Skin epidermis (tissue), 12 donors: Measurements from ENCODE around the gene AJM1.
"Not testable (repeated sequence)": the region's sequence is repeated elsewhere in the genome, so short reads cannot be mapped to it uniquely, and the experiment has no call there.

Experiments used
- H3K27ac ChIP-seq, 21 experiments: fragments of 200-600 bp; sonication (generic) in 11 of 21; one replicate each; pipeline ENCODE4 v1.5.0; 2020; ENCODE audit warnings: mild to moderate bottlenecking in 3 of 21, inconsistent platforms in 2 of 21, moderate library complexity in 2 of 21
- H3K4me3 ChIP-seq, 7 experiments: fragments of 200-600 bp; sonication (generic) in 2 of 7; one replicate each; pipeline ENCODE4 v1.5.0; 2020; ENCODE audit warnings: inconsistent platforms in 2 of 7, mild to moderate bottlenecking in 2 of 7, moderate library complexity in 1 of 7

AJM1 gene

DNA sequence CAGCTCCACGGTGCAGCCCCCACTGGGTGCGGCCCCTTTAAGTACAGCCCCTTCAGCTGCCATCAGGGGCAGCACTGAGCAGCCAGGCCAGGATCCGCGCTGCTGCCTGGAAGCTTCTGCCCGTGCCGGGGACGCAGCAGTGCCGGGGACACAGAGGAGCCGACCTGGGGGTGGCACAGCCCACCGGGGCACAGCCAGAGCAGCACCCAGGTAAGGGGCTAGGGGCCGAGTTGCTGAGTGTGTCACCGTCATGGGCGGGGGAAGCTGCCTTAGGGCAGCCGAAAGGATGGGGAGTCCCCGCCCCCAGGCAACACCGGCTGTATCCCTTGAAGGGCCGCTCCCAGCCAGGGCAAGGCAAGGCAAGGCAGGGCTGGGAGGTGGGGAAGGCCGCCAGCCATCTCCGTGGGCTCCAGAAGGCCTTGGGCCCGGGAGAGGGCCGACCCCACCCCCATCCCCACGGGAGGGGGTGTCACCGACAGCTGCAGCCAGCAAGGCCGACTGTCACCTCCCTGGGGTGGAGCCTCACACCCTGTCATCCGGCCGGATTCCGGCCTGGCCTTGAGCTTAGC is at the start of gene AJM1:
TSS of gene AJM1 (plus strand) at position 99 of the 569 bp plus-strand sequence. CDS start 1,937 bp downstream, outside the sequence.
- Histone ChIP-seq H3K4me3 (peak within 1 kb of the TSS; percentile 20 to 52 (median 43)), H3K27ac (peak within 1 kb of the TSS in 10 of 21 experiments; percentile 0 to 64 (median 32))

DNA sequence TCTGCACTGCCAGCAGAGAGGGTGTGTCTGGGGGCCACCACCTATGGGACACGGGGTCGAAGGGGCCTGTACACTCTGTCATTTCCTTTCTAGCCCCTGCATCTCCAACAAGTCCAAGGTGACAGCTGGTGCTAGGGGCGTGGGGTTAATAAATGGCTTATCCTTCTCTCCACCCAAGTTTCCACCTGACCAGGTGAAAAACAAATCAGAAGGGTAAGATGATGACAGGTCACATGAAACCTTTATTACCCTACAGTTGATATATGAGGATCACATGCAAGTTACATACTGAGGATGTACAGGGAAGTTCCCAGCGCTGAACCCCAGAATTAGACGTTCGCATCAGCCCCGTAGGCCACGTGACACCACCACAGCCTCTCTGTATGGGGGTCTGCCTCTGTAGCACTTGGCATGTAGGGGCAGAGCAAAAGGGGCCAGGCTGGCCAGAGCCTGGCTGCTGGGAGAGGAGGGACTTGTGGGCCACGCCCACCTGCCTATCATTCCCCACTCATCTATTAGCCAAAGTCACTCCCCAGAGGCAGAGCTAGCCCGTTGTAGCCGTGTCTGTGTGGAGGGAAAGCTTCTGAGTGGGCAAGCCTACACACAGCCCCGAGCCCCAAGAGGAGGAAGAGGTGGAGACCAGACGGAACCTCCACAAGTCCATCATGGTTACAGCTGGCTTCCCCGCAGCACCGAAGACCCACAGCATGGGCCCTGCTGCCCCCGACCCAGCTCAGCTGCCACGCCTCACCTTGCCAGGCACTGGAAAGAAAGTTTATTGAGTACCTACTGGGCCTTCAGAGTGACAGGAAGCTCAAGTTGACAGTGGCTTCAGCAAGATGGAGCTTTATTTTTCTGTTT is 49.0 kb upstream of the AJM1 start:
- Histone ChIP-seq H3K27ac (no peak overlapping the region), H3K4me3 (no peak overlapping the region)

DNA sequence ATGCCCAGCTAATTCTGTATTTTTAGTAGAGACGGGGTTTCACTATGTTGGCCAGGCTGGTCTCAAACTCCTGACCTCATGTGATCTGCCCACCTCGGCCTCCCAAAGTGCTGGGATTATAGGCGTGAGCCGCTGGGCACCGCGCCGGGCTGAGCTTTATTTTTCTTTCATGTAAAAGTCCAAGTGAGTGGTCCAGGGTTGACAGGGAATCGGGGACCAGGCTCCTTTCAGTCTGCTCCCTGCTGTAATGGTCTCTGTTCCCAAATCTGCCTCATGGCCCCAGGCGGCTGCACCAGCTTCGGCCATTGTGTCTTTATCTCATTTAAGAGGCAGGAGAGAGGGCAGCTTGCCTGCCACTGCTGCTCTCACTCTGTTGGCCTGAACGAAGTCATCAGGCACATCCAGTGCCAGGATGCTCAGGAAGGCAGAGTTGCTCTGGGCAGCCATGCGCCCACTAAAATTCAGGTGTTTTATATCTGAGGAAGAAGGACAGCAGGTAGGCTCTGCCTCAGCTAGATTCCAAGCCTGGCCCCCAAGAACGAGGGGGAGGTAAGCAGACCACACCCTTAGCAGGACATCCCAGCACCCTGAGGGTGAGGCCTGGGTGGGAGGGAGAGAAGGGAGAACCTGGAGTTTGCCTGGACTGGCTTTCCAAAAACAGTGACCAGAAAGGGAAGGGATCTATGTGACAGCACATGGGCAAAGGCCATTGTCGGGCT is 47.8 kb upstream of the AJM1 start:
- Histone ChIP-seq H3K4me3 (no peak overlapping the region), H3K27ac (no peak overlapping the region)

DNA sequence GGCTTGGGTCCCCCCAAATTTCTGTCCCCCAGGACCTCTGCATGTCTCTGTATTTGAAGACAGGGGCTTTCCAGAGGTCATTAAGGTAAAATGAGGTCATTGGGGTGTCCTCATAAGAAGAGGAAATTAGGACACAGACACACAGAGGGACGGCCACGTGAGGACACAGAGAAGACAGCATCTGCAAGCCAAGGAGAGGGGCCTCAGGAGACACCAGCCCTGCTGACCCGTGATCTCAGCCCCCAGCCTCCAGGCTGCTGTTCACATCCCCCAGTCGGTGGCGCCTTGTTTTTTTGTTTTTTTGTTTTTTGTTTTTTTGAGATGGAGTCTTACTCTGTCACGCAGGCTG is 47.3 kb upstream of the AJM1 start:
- no peak overlapping the region for H3K27ac ChIP-seq
- no peak overlapping the region for H3K4me3 ChIP-seq

DNA sequence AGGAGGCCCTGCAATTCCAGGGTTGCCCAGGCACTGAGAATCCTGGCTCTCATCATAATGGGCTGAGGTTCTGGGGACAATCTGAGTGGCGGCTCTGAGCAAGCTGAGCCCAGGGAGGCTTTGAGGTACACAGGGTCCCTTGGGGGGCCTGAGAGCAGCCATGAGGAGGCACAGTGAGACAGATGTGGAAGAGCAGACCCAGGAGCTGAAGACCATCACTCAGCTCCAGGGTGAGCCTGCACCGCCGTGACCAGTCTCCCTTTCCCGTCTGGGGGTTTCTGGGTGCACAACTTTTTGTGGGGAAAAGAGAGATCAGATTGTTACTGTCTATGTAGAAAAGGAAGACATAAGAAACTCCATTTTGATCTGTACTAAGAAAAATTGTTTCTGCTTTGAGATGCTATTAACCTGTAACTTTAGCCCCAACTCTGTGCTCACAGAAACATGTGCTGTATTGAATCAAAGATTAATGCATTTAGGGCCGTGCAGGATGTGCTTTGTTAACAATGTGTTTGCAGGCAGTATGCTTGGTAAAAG is 46.0 kb upstream of the AJM1 start, which contains the start of gene CCDC183:
TSS of gene CCDC183 (plus strand) at position 101 of the 537 bp plus-strand sequence. CDS start at position 161, 60 bp downstream.
- no peak within 1 kb of the TSS for H3K27ac ChIP-seq
- H3K4me3 ChIP-seq, result no peak within 1 kb of the TSS

DNA sequence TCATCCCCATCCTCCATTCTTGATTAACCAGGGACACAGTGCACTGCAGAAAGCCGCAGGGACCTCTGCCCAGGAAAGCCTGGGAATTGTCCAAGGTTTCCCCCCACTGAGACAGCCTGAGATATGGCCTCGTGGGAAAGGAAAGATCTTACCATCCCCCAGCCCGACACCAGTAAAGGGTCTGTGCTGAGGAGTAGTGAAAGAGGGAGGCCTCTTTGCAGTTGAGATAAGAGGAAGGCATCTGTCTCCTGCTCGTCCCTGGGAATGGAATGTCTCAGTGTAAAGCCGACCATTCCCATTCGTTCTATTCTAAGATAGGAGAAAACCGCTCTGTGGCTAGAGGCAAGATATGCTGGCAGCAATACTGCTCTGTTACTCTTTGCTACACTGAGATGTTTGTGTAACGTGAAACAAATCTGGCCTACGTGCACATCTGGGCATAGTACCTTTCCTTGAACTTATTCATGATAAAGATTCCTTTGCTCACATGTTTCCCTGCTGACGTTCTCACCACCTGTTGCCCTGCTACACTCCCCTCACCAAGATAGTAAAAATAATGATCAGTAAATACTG is 45.4 kb upstream of the AJM1 start:
- not testable (repeated sequence) for H3K4me3 ChIP-seq, H3K27ac ChIP-seq

DNA sequence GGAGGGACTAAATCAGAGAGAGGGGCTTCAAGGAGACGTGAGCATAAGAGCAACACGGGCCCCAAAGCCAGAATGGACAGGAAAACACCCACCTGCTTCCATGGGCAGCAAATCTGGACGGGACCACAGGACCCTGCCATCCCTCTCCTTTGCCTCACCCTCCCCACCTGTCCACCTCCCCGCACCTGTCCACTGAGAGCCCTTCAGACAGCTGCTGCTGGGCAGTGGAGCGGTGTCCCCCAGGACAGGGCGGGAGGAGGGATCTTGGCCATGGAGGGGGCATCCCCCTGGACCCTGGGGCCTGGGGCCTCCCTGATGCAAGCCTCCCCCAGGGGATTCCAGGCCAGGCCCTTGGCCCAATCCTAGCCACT is 43.6 kb upstream of the AJM1 start:
- H3K27ac ChIP-seq, result no peak overlapping the region
- H3K4me3 ChIP-seq, result no peak overlapping the region

DNA sequence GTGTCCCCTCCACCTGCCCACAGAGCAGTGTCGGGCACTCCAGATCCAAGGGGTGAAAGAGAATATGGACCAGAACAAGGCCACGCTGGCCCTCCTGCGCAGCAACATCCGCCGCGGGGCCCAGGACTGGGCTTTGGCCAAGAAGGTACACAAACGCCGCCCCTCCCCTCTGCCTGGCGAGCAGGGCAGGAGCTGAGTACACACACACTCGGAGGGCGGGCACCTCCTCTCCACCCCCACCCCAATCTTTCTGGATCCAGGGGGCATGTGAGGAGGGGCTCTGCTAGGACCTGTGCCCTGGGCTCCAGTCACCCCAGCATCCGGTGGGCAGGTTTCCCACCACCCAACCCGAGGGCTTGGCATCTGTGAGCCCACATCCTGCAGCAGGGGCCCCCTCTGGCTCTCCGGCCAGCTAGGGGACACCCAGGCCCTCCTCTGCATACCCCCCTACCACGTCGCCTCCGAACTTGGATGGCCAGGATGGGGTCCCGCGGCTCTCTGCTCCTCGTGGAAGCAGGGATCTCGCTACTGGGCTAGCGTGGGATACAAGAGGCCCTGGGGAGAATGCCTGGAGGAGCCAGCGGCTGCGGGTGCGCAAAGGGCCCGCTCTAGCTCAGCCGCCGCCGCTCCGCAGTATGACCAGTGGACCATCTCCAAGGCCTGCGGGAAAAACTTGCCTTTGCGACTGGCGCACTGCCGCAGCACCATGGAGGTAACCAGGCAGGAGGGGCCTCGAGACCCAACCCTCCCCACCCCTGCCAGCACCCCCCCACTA is 43.0 kb upstream of the AJM1 start:
- peak overlapping the region in 5 of 7 experiments; percentile 14 to 31 (median 17) for H3K4me3 ChIP-seq
- peak overlapping the region in 1 of 21 experiments; percentile 17 for H3K27ac ChIP-seq

DNA sequence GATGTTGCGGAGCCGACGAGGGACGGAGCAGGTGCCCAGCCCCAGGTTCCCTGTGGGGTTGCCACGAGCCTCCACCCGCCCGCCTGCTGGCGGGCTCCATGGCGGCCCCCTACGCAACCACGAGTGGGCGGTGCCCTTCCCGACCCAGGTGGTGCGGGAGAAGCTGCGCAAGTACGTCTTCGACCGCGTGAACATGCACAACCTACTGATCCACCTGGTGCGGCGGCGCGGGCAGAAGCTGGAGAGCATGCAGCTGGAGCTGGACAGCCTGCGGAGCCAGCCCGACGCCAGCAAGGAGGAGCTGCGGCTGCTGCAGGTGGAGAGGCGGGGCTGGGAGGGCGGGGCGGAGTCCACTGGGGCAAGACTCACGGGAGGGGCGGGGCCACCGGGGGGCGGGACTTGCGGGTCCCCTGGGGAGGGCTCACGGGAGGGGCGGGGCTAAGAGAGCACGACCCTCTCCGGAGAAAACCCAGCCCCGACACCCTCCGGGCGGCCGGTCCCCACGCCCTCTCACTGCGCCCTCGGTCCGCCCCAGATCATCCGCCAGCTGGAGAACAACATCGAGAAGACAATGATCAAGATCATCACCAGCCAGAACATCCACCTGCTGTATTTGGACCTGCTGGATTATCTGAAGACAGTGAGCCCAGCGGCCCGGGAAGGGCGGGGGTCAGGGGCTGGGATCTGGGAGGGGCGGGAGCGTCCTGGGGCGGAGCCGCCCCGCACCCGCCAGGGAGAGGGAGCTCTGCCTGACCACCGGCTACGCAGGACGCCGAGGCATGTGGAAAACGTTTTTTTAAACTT is 42.2 kb upstream of the AJM1 start:
- H3K27ac ChIP-seq, result peak overlapping the region in 4 of 21 experiments; percentile 15 to 53 (median 27)

DNA sequence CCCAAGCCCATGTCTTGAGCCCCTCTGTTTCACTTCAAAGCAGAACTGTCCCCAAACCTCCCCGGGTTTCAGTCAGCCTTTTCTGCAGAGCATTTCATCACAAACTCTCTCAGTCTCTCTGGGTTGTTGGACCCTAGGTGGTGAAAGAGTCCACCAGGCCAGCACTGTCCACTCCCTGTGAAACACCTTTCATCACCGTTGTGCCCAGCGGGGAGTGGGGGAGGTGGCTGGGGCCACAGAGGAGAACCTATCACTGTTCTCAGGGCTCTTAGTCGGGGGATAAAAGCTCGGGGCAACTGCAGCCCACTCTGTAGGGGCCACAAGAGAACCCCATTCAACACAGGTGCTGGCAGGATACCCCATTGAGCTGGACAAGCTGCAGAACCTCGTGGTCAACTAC is 40.0 kb upstream of the AJM1 start:
- H3K27ac ChIP-seq, result no peak overlapping the region
- no peak overlapping the region for H3K4me3 ChIP-seq

More for the DNA sequence above, 42.2 kb upstream of the AJM1 start:
- peak overlapping the region in 6 of 7 experiments; percentile 2 to 31 (median 16) for H3K4me3 ChIP-seq

DNA sequence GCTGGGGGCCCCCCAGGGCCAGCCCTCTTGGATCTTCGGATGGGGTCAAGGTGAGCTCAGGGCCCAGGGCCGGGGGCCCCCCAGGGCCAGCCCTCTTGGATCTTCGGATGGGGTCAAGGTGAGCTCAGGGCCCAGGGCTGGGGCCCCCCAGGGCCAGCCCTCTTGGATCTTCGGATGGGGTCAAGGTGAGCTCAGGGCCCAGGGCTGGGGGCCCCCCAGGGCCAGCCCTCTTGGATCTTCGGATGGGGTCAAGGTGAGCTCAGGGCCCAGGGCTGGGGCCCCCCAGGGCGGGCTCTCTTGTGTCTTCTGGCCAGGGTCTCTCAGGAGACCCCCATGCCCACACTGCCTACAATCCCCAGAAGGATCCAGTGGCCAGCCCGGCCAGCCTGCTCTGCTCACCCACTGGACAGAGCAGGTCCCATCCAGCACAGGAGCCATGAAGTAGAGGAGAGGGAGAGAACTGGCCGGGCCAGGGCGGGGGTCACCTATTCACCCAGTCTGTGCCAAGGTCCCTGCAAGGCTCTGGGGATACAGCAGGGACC is 39.2 kb upstream of the AJM1 start:
- H3K4me3 ChIP-seq, H3K27ac ChIP-seq: not testable (repeated sequence)

DNA sequence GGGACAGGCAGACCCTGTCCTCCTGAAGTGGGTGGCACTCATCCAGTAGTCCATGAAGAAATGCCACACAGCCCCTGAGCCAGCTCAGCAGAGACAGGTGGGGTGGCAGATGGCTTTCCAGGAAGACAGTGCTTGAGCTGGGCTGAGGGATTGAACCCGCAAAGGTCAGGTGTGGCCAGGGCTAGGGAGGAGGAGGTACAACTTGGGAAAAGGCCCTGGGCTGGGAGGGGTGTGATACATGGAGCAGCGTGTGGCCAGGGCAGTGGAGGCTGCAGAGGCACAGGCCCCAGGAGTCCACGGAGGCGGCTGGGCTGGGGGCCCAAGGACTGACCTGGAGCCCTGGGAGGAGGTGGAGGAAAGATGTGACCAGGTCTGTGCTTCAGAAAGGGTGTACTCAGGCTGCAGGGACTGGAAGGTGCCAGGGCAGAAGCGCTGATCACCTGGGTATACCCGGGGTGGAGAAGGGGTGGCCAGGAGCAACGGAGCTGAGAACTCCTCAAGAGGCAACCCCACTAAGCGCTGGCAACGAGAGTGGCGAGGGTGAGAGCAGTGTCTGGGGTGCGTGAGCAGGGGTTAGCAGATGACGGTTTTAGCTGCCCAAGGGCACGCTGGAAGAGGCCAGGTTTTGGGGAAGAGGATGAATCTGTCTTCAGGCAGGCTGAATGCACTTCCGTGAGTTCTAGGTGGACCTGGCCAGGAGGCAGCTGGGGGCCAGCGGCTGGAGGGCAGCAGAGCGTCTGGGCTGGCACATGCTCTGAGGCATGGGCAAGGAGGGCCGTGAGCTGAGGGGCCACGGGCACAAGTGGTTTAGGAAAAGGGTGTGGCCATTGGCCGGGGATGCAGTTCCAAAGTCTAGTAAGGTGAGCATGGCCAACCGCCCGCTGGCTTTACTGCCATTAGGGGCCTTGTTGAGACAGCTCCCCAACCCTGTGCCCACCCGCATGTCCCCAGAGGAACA is 38.4 kb upstream of the AJM1 start:
- Histone ChIP-seq H3K27ac (no peak overlapping the region), H3K4me3 (no peak overlapping the region)

DNA sequence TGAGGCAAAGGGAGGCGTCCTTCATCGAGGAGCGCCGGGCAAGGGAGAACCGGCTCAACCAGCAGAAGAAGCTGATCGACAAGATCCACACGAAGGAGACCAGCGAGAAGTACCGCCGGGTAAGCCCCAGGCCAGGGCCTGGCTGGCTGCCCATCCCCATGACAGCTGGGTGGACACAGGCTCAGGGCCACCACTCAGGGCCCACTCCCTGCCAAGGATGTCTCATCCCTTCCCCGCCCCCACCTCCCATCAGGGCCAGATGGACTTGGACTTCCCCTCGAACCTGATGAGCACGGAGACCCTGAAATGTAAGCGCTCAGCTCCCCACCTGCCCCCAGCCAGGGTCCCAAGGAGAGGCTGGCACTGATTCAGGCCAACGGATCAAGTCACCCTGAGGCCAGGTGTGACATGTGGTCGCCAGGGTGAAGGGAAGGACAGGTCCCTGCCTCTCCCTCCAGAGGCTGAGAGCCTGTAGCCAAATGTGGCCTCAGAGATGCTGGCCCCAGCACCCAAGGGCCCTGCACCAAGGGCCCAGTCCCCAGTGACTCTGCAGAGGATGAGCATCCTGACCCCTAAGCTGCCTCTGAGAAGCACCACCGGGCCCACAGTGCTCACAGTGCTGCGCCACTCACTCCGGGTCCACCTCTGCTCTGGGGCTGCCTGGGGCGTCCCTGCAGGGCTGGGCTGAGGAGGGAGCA is 37.6 kb upstream of the AJM1 start:
- no peak overlapping the region for H3K27ac ChIP-seq

DNA sequence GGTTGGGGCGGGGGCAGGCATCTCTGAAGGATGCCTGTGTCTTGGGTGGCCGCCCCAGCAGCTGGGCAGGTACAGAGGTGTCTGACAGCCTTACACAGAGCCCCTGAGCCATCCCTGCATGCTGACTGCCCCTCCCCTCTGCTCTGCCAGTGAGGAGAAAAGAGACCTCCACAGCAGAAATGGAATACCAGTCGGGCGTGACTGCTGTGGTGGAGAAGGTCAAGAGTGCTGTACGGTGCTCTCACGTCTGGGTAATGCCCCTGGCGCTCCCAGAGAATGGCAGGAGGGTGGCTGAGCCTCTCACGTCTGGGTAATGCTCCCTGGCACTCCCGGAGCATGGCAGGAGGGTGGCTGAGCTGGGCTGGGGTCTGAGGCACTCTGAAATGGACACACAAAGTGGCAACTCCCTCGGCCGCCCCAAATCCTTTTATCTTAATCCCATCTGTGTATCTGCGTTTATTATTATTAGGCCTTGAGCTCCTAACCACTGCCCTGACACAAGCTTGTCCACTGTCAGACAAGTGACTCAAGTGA is 37.0 kb upstream of the AJM1 start:
- no peak overlapping the region for H3K4me3 ChIP-seq
- no peak overlapping the region for H3K27ac ChIP-seq

More for the DNA sequence above, 37.6 kb upstream of the AJM1 start:
- no peak overlapping the region for H3K4me3 ChIP-seq

DNA sequence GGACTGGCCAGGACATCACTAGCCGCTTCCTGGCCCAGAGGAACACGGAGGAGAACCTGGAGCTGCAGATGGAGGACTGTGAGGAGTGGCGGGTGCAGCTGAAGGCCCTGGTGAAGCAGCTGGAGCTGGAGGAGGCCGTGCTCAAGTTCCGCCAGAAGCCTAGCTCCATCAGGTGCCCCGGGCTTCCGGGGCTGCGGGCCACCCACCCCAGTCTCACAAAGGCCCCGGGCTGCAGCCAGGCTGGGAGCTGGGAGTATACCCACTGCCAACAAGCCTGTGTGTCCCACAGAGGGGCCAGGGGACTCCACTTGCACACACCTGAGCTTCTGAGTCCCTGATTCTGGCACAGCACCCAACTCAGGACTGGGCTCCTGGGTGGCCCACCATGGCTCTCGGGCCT is 36.2 kb upstream of the AJM1 start:
- no peak overlapping the region for H3K27ac ChIP-seq

DNA sequence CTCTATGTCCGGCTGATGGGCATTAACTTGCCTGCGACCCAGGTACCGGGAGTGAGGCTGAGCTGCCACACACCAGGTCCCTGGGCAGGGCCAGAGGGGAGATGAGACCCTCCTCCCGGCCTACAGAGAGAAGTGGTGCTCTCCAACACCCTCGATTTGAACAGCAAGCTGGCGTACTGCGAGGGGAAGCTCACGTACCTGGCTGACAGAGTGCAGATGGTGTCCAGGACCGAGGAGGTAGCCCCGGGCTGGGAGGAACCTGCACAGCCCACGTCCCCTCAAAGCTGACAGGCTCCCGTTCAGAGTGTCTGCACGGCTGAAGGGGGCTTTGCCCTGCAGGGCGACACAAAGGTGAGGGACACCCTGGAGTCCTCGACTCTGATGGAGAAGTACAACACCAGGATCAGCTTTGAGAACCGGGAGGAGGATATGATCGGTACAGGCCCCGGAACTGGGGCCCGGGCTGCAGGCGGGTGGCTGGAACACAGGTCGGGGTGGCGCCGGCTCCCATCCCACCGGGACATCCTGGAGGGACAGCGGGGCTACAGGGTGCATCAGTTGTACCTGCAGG is 35.6 kb upstream of the AJM1 start:
- Histone ChIP-seq H3K27ac (peak overlapping the region in 19 of 21 experiments; percentile 74 to 98 (median 88)), H3K4me3 (peak overlapping the region; percentile 83 to 100 (median 95))

More for the DNA sequence above, 36.2 kb upstream of the AJM1 start:
- no peak overlapping the region for H3K4me3 ChIP-seq
